ENCODE results near the gene FRAT1.
A peak's percentile ranks its signal among the peaks of the same experiment; 100 is the strongest.

FRAT1 gene

GRCh38 chr10:97321804-97322190 is 2.7 kb downstream of the FRAT1 start:
- TF ChIP-seq ZNF274 (IDR thresholded peaks at IDR 0.05; ENCODE audit: low read depth, low read length), result no peak
- H3K4me3 ChIP-seq (ENCODE audit: low read length), result no peak overlapping the region

- H3K4me3 ChIP-seq (ENCODE audit: low read length), result no peak overlapping the region
- no peak for TF ChIP-seq ZNF274 (IDR thresholded peaks at IDR 0.05; ENCODE audit: low read depth, low read length)
Observed at GRCh38 chr10:97323501-97323900, 4.4 kb downstream of the FRAT1 start.

- TF ChIP-seq ZNF274 (IDR thresholded peaks at IDR 0.05; ENCODE audit: low read depth, low read length), result no peak
Observed at GRCh38 chr10:97325754-97326153, 6.7 kb downstream of the FRAT1 start.

GRCh38 chr10:97327348-97328294 is 8.6 kb downstream of the FRAT1 start:
- no peak for TF ChIP-seq ZNF274 (IDR thresholded peaks at IDR 0.05; ENCODE audit: low read depth, low read length)
- no peak overlapping the region for H3K4me3 ChIP-seq (ENCODE audit: low read length)

More at GRCh38 chr10:97325754-97326153, 6.7 kb downstream of the FRAT1 start:
- no peak overlapping the region for H3K4me3 ChIP-seq (ENCODE audit: low read length)

GRCh38 chr10:97328646-97329453 is 9.8 kb downstream of the FRAT1 start:
- no peak overlapping the region for H3K4me3 ChIP-seq (ENCODE audit: low read length)
- TF ChIP-seq ZNF274 (IDR thresholded peaks at IDR 0.05; ENCODE audit: low read depth, low read length), result no peak

- no peak overlapping the region for H3K4me3 ChIP-seq (ENCODE audit: low read length)
- TF ChIP-seq ZNF274 (IDR thresholded peaks at IDR 0.05; ENCODE audit: low read depth, low read length), result no peak
Observed at GRCh38 chr10:97329766-97330165, 10.7 kb downstream of the FRAT1 start.

- no peak overlapping the region for H3K4me3 ChIP-seq (ENCODE audit: low read length)
- TF ChIP-seq ZNF274 (IDR thresholded peaks at IDR 0.05; ENCODE audit: low read depth, low read length), result no peak
Observed at GRCh38 chr10:97331153-97331703, 12.2 kb downstream of the FRAT1 start.

- TF ChIP-seq ZNF274 (IDR thresholded peaks at IDR 0.05; ENCODE audit: low read depth, low read length), result no peak
Observed at GRCh38 chr10:97332591-97333350, 13.7 kb downstream of the FRAT1 start.

GRCh38 chr10:97333351-97333600 is 14.2 kb downstream of the FRAT1 start:
- peak overlapping the region; percentile 93 for H3K4me3 ChIP-seq (ENCODE audit: low read length)
- no peak for TF ChIP-seq ZNF274 (IDR thresholded peaks at IDR 0.05; ENCODE audit: low read depth, low read length)

More at GRCh38 chr10:97332591-97333350, 13.7 kb downstream of the FRAT1 start:
- peak overlapping the region; percentile 93 for H3K4me3 ChIP-seq (ENCODE audit: low read length)

GRCh38 chr10:97333601-97334369 is 14.7 kb downstream of the FRAT1 start:
- H3K4me3 ChIP-seq (ENCODE audit: low read length), result peak overlapping the region; percentile 93
- no peak for TF ChIP-seq ZNF274 (IDR thresholded peaks at IDR 0.05; ENCODE audit: low read depth, low read length)

GRCh38 chr10:97334370-97335175 is 15.5 kb downstream of the FRAT1 start, which contains the start of gene FRAT2:
TSS of gene FRAT2 (minus strand) at chr10:97334729. CDS start at chr10:97334572, 157 bp downstream.
- peak within 1 kb of the TSS; percentile 93 for H3K4me3 ChIP-seq (ENCODE audit: low read length)
- no peak for TF ChIP-seq ZNF274 (IDR thresholded peaks at IDR 0.05; ENCODE audit: low read depth, low read length)

- peak overlapping the region; percentile 93; the same call in 1 of the 2 replicates for H3K4me3 ChIP-seq (ENCODE audit: low read length)
Observed at GRCh38 chr10:97335188-97335619, 16.1 kb downstream of the FRAT1 start.

More at GRCh38 chr10:97335188-97335619, 16.1 kb downstream of the FRAT1 start:
- TF ChIP-seq ZNF274 (IDR thresholded peaks at IDR 0.05; ENCODE audit: low read depth, low read length), result no peak
